Thyroid gland (tissue), 4 donors: Measurements from ENCODE around the gene SLC2A13. TPM values are rescaled to one million over a fixed set of nuclear protein-coding genes. Genes with fewer than 3 reads are reported as not detected.

Source experiments
- DNase-seq, 2 donors: peaks; one replicate each; pipeline ENCODE4 v3.0.0-alpha.2; 2019
- H3K27ac ChIP-seq, 3 donors: fragments of 200-600 bp; sonication (generic); 1 replicate in 2 of 3; 2 replicates in 1 of 3; pipeline ENCODE4 v1.5.1; 2016 to 2019; ENCODE audit warnings: mild to moderate bottlenecking in 1 of 3, moderate library complexity in 1 of 3
- H3K27me3 ChIP-seq: fragments of 200-600 bp; sonication (generic); one replicate; pipeline ENCODE4 v1.5.1; 2019
- H3K36me3 ChIP-seq, 2 donors: fragments of 200-600 bp; sonication (generic); one replicate each; pipeline ENCODE4 v1.5.1; 2016 to 2019
- H3K4me1 ChIP-seq, 2 donors: fragments of 200-600 bp; sonication (generic); one replicate each; pipeline ENCODE4 v1.5.1; 2017 to 2019
- H3K4me3 ChIP-seq, 3 donors: fragments of 200-600 bp; sonication (generic); replicated peaks in 1 of 3; 1 replicate in 2 of 3; 2 replicates in 1 of 3; pipeline ENCODE4 v1.5.1; 2016; ENCODE audit warnings: mild to moderate bottlenecking in 1 of 3
- H3K9me3 ChIP-seq: fragments of 200-600 bp; sonication (generic); one replicate; pipeline ENCODE4 v1.5.1; 2017
- POLR2A ChIP-seq, 2 donors: fragments of 450-650 bp; IDR thresholded peaks; one replicate each; pipeline ENCODE4 v1.6.1; 2017; ENCODE audit warnings: antibody characterized with exemption in 2 of 2, mild to moderate bottlenecking in 2 of 2, moderate library complexity in 1 of 2
- WGBS, 2 donors: methylation state at CpG; one replicate each; pipeline ENCODE4 v1.1.5; 2017; 5-methylcytosine and 5-hydroxymethylcytosine counted together
- intact Hi-C: fragments of 100-400 bp; cut with DNase I; formaldehyde crosslinking; loops from one replicate; pipeline ENCODE4 v1.15.1; 2023
- total RNA-seq, 4 donors: library from RNA; depleted of rRNA; stranded (reverse); fragments of >200 nt; gene quantifications; one replicate each; pipeline ENCODE4 v1.2.3, GENCODE V29; 2016
- TF ChIP-seq, protein P1 (sequence below), 6 experiments: fragments of 200-600 bp in 3 of 6; fragments of 450-650 bp in 3 of 6; sonication (generic) in 3 of 6; IDR thresholded peaks; one replicate each; pipeline ENCODE4 v1.5.1; 2016 to 2019; ENCODE audit warnings: antibody characterized with exemption in 6 of 6, mild to moderate bottlenecking in 2 of 6, inconsistent platforms in 1 of 6, moderate library complexity in 1 of 6

Gene SLC2A13
- total RNA-seq, 4 donors from 2014 or later: 9.8 to 21.3 (median 10.0) TPM

DNA sequence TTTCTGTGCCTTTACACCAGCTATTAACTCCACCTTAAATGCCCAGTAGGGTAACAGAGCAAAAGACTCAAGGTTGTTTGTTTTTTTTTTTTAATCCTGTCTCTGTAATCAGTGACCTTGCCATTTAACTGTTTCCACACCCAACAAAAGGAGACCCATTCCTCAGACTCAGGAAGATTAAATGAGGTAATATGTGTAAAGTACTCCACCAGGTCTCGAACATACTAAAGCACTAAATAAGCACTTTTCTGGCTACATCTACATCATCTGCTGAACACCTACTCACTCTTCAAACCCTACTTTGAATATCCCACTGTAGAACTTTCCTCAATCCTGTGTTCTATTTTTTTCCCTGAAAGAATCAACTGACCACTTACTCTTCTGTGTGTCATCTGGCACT, 4.1 kb downstream of the SLC2A13 start:
- WGBS, 2 donors: 92 to 97% methylated on average over 1 of the region's 1 CpG
- Histone ChIP-seq H3K36me3 (no peaks in the 10 kb centered on the region), H3K4me1 (peaks cover 0 to 8% of the 10 kb centered on the region in 2 donors), H3K9me3 (no peaks in the 10 kb centered on the region), H3K27me3 (no peaks in the 10 kb centered on the region), H3K4me3 (no peak overlapping the region), H3K27ac (no peak overlapping the region)
- intact Hi-C loops: loop anchor here (10.0 kb wide), 1 partner anchor 337 kb away; no protein-coding TSS in a partner anchor
- TF ChIP-seq POLR2A (IDR thresholded peaks at IDR 0.05): no peak
- TF ChIP-seq, protein P1, sequence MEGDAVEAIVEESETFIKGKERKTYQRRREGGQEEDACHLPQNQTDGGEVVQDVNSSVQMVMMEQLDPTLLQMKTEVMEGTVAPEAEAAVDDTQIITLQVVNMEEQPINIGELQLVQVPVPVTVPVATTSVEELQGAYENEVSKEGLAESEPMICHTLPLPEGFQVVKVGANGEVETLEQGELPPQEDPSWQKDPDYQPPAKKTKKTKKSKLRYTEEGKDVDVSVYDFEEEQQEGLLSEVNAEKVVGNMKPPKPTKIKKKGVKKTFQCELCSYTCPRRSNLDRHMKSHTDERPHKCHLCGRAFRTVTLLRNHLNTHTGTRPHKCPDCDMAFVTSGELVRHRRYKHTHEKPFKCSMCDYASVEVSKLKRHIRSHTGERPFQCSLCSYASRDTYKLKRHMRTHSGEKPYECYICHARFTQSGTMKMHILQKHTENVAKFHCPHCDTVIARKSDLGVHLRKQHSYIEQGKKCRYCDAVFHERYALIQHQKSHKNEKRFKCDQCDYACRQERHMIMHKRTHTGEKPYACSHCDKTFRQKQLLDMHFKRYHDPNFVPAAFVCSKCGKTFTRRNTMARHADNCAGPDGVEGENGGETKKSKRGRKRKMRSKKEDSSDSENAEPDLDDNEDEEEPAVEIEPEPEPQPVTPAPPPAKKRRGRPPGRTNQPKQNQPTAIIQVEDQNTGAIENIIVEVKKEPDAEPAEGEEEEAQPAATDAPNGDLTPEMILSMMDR (IDR thresholded peaks at IDR 0.05): no peak
- DNase-seq: no peak

DNA sequence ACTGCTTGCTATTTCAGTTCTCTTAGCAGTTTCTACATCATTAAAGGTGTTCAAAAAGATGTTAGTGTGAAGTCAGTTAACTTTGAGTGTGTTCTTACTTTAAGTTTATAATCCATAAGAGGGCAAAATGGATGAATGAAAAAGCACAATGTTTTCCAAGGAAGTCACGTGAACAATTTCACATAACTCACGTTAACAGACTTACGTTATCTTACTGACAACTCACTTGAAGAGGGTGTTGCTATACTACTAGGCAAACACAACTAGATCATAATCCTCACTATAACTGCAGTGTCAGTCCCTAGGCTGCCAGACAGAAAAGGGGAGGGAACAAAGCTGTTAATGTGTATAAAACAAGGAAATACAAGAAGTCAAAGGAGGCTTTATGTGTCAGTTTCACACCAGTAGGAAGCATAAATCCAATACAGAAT, 6.4 kb downstream of the SLC2A13 start:
- H3K4me1 ChIP-seq: peaks cover 0 to 2% of the 10 kb centered on the region in 2 donors
- intact Hi-C loops: no loop called here
- DNase-seq: no peak
- 76 to 78% methylated on average over 3 of the region's 3 CpGs for WGBS, 2 donors
- no peak overlapping the region for H3K4me3 ChIP-seq
- H3K27me3 ChIP-seq: no peaks in the 10 kb centered on the region
- H3K27ac ChIP-seq: no peak overlapping the region
- no peaks in the 10 kb centered on the region for H3K36me3 ChIP-seq
- no peak for TF ChIP-seq POLR2A (IDR thresholded peaks at IDR 0.05)
- no peaks in the 10 kb centered on the region for H3K9me3 ChIP-seq

DNA sequence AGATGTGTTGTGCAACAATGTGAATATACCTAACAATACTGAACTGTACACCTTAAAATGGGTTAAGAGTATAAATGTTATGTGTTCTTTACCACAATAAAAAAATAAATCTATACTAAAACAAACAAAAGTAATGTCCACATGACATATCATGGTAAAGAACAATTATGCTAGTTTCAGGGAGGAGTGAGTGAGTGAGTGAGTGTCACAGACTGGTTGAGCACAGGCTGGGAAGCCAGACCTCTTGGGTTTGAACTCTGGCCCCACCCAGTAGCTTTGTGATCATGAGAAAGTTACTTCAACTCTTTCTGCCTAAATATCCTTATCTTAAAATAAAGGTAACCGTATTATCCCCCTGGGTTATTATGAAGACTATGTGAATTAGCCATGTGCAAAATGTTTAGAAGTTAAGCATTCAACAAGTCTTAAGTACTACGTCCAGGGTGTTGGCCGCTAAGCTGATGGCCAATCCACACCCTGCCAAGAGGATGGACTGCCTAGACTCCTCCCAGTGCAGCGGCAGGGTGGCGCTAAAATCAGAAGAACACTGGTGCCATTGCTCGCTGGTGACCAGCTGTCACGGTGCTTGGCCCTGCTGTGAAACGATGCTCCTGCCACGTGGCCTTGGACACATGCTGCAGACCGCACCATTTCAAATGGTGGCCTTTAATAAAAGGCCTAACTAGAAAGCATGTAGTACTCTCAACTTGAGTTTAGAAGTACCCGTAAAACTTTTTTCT, 7.3 kb downstream of the SLC2A13 start:
- H3K36me3 ChIP-seq: no peaks in the 10 kb centered on the region

DNA sequence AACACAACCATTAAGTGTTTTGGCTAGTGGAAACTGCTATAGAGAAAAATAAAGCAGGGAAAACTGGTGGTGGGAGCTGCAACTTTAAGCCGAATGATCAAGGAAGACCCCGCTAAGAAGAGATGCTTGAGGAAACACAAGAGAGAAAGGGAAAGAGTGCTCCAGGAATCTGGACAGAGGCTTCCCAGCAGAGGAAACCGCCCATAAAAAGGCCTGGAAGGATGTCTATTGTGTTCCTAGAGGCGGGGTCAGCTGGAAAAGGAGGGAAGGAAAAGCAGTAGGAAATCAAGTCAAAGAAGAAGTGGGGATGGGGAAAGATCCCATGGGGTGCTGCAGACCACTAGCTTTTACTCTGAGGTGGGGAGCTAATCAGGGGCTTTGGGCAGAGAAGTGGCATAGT, 12.4 kb downstream of the SLC2A13 start:
- Histone ChIP-seq H3K27ac (no peak overlapping the region), H3K4me3 (no peak overlapping the region), H3K36me3 (no peaks in the 10 kb centered on the region), H3K4me1 (no peaks in the 10 kb centered on the region), H3K27me3 (no peaks in the 10 kb centered on the region), H3K9me3 (no peaks in the 10 kb centered on the region)
- 89 to 91% methylated on average over 4 of the region's 4 CpGs for WGBS, 2 donors
- no peak for DNase-seq
- intact Hi-C loops: no loop called here
- TF ChIP-seq, protein P1 (IDR thresholded peaks at IDR 0.05): no peak
- no peak for TF ChIP-seq POLR2A (IDR thresholded peaks at IDR 0.05)

More for the DNA sequence above, 7.3 kb downstream of the SLC2A13 start:
- H3K9me3 ChIP-seq: no peaks in the 10 kb centered on the region
- no peak for TF ChIP-seq POLR2A (IDR thresholded peaks at IDR 0.05)
- TF ChIP-seq, protein P1 (IDR thresholded peaks at IDR 0.05): no peak
- no peaks in the 10 kb centered on the region for H3K27me3 ChIP-seq
- no peak overlapping the region for H3K27ac ChIP-seq
- no peaks in the 10 kb centered on the region for H3K4me1 ChIP-seq
- 96 to 100% methylated on average over 11 of the region's 11 CpGs for WGBS, 2 donors
- H3K4me3 ChIP-seq: no peak overlapping the region
- intact Hi-C loops: no loop called here
- no peak for DNase-seq

DNA sequence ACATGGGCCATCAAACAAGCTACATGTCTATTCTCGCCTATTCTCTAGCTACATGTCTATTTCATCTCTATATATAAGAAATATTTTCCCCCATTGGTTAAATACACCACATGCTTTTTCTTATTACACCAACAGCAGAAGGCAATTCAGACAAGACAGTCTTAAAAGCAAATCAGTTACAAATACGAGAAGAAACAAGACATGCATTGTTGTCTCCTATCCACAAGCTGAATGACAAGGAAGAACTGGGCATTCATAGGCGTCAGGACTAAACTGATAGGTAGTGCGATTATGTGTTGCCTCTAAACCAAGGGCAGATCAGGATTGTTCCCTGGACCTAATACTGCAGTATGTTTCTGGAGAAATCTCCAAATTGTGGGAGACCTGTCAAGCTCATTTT, 19.4 kb downstream of the SLC2A13 start:
- TF ChIP-seq, protein P1 (IDR thresholded peaks at IDR 0.05): no peak
- no peak for TF ChIP-seq POLR2A (IDR thresholded peaks at IDR 0.05)
- Histone ChIP-seq H3K36me3 (no peaks in the 10 kb centered on the region), H3K27ac (no peak overlapping the region), H3K27me3 (no peaks in the 10 kb centered on the region), H3K9me3 (no peaks in the 10 kb centered on the region), H3K4me3 (no peak overlapping the region), H3K4me1 (no peaks in the 10 kb centered on the region)
- intact Hi-C loops: no loop called here
- WGBS, 2 donors: 98% methylated on average over 4 of the region's 4 CpGs
- DNase-seq: no peak
